HepG2 (cell line): ENCODE data around the gene HBQ1. TPM values are rescaled to one million over a fixed set of nuclear protein-coding genes. Genes with fewer than 3 reads are reported as not detected.

Source experiments
- ATF7-NPFF ChIP-seq: sonication (generic); formaldehyde crosslinking; IDR thresholded peaks from 2 replicates; pipeline ENCODE4 v1.8.1; 2023; ENCODE audit warnings: mild to moderate bottlenecking, low read depth, missing genetic modification reagents, moderate library complexity
- ATRX ChIP-seq: sonication (generic); formaldehyde crosslinking; IDR thresholded peaks from 2 replicates; pipeline ENCODE4 v1.4.0; 2020; ENCODE audit warnings: missing genetic modification reagents, borderline replicate concordance
- FOXP1 ChIP-seq, 2 experiments: fragments of 450-650 bp in 1 of 2; IDR thresholded peaks; 2 replicates each; pipeline ENCODE4 v1.6.1; 2017 to 2018; ENCODE audit warnings: antibody characterized with exemption in 1 of 2
- ISL2 ChIP-seq: sonication (generic); formaldehyde crosslinking; IDR thresholded peaks from 2 replicates; pipeline ENCODE4 v1.5.0; 2020; ENCODE audit warnings: missing genetic modification reagents
- MLLT10 ChIP-seq: sonication (generic); formaldehyde crosslinking; IDR thresholded peaks from 2 replicates; pipeline ENCODE4 v1.4.0; 2020; ENCODE audit warnings: missing genetic modification reagents
- POLR2AphosphoS2 ChIP-seq: IDR thresholded peaks from 2 replicates; pipeline ENCODE4 v1.6.1; 2011; ENCODE audit warnings: low read depth, low read length, improper control_type of control experiment
- SETDB1 ChIP-seq: sonication (generic); formaldehyde crosslinking; IDR thresholded peaks from 2 replicates; pipeline ENCODE4 v1.5.1; 2020; ENCODE audit warnings: missing genetic modification reagents, mild to moderate bottlenecking, borderline replicate concordance
- SP140L ChIP-seq: sonication (generic); formaldehyde crosslinking; IDR thresholded peaks from 2 replicates; pipeline ENCODE4 v1.4.0; 2020; ENCODE audit warnings: missing genetic modification reagents, borderline replicate concordance
- ZNF101 ChIP-seq: sonication (generic); formaldehyde crosslinking; IDR thresholded peaks from 2 replicates; pipeline ENCODE4 v1.4.0; 2020; ENCODE audit warnings: mild to moderate bottlenecking, low read depth, missing genetic modification reagents, borderline replicate concordance
- ZNF232 ChIP-seq: sonication (generic); formaldehyde crosslinking; IDR thresholded peaks from 2 replicates; pipeline ENCODE4 v1.4.0; 2020; ENCODE audit warnings: missing genetic modification reagents, borderline replicate concordance
- ZNF441 ChIP-seq: sonication (generic); formaldehyde crosslinking; IDR thresholded peaks from 2 replicates; pipeline ENCODE4 v1.7.0; 2021; ENCODE audit warnings: missing genetic modification reagents, borderline replicate concordance
- ZSCAN9 ChIP-seq: IDR thresholded peaks from 2 replicates; pipeline ENCODE4 v1.6.1; 2016; ENCODE audit warnings: borderline replicate concordance
- polyA plus RNA-seq, 8 experiments: library from polyadenylated mRNA; depleted of rRNA in 3 of 8; stranded (reverse) in 7 of 8; unstranded in 1 of 8; fragments of >200 nt; fragmentation: Illumina TruSeq in 4 of 8; extraction: Trizol in 4 of 8; gene quantifications; 2 replicates each; pipeline versions ENCODE4 v1.2.1 to v1.2.3, GENCODE V29; 2011 to 2016; ENCODE audit warnings: low read depth in 4 of 8, missing spikeins in 1 of 8, mixed read lengths in 1 of 8; ENCODE audit not compliant: insufficient read depth in 1 of 8
- total RNA-seq, 5 experiments: library from RNA; depleted of rRNA; stranded (reverse); fragments of >200 nt; fragmentation: Illumina TruSeq; extraction: Trizol; gene quantifications; 2 replicates each; pipeline ENCODE4 v1.2.3, GENCODE V29; 2016; ENCODE audit warnings: low read depth in 1 of 5
- TF ChIP-seq, protein P1 (sequence below): IDR thresholded peaks from 2 replicates; pipeline ENCODE4 v1.4.0; 2020; ENCODE audit warnings: mild to moderate bottlenecking, missing genetic modification reagents
- TF ChIP-seq, protein P2 (sequence below): fragments of 450-650 bp; IDR thresholded peaks from 2 replicates; pipeline ENCODE4 v1.6.1; 2017
- TF ChIP-seq, protein P3 (sequence below): IDR thresholded peaks from 2 replicates; pipeline ENCODE4 v1.6.1; 2016; ENCODE audit warnings: low read depth, borderline replicate concordance
- TF ChIP-seq, protein P4 (sequence below): IDR thresholded peaks from 2 replicates; pipeline ENCODE4 v1.6.1; 2016; ENCODE audit warnings: mild to moderate bottlenecking, missing biosample characterization, missing genetic modification reagents
- TF ChIP-seq, protein P5 (sequence below): sonication (generic); formaldehyde crosslinking; IDR thresholded peaks from 2 replicates; pipeline ENCODE4 v1.8.1; 2022; ENCODE audit warnings: low read depth, mild to moderate bottlenecking, missing genetic modification reagents
- TF ChIP-seq, protein P6 (sequence below): IDR thresholded peaks from 2 replicates; pipeline ENCODE4 v1.6.1; 2012; ENCODE audit warnings: low read depth, low read length, improper control_type of control experiment

Gene HBQ1
- total and polyA plus RNA-seq, 2 of the 13 experiments (the other 11 are each of a cell fraction or from before 2014, with no cell fraction given): 4.9 to 7.4 TPM

DNA sequence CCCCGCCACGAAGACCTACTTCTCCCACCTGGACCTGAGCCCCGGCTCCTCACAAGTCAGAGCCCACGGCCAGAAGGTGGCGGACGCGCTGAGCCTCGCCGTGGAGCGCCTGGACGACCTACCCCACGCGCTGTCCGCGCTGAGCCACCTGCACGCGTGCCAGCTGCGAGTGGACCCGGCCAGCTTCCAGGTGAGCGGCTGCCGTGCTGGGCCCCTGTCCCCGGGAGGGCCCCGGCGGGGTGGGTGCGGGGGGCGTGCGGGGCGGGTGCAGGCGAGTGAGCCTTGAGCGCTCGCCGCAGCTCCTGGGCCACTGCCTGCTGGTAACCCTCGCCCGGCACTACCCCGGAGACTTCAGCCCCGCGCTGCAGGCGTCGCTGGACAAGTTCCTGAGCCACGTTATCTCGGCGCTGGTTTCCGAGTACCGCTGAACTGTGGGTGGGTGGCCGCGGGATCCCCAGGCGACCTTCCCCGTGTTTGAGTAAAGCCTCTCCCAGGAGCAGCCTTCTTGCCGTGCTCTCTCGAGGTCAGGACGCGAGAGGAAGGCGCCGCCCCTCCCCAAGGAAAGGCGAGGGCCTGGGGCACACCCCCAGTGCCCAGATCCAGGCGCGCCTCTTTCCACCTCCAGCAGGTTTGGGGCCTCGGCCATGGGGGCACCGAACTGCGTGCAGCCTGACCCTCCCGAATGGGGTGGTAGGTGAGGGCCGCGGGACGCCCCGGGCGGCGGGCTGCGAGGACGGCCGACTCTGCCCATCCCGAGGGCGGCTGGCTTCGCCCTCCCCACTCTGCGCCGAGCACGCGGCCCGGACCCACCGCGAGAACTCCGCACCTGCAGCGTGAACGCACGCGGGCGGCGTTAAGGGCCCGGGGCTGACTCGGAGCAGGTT lies 664 bp downstream of the HBQ1 start (continued):
- TF ChIP-seq, protein P1, sequence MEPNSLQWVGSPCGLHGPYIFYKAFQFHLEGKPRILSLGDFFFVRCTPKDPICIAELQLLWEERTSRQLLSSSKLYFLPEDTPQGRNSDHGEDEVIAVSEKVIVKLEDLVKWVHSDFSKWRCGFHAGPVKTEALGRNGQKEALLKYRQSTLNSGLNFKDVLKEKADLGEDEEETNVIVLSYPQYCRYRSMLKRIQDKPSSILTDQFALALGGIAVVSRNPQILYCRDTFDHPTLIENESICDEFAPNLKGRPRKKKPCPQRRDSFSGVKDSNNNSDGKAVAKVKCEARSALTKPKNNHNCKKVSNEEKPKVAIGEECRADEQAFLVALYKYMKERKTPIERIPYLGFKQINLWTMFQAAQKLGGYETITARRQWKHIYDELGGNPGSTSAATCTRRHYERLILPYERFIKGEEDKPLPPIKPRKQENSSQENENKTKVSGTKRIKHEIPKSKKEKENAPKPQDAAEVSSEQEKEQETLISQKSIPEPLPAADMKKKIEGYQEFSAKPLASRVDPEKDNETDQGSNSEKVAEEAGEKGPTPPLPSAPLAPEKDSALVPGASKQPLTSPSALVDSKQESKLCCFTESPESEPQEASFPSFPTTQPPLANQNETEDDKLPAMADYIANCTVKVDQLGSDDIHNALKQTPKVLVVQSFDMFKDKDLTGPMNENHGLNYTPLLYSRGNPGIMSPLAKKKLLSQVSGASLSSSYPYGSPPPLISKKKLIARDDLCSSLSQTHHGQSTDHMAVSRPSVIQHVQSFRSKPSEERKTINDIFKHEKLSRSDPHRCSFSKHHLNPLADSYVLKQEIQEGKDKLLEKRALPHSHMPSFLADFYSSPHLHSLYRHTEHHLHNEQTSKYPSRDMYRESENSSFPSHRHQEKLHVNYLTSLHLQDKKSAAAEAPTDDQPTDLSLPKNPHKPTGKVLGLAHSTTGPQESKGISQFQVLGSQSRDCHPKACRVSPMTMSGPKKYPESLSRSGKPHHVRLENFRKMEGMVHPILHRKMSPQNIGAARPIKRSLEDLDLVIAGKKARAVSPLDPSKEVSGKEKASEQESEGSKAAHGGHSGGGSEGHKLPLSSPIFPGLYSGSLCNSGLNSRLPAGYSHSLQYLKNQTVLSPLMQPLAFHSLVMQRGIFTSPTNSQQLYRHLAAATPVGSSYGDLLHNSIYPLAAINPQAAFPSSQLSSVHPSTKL (CRISPR knock-in tag): peak; percentile 67
- TF ChIP-seq, protein P2, sequence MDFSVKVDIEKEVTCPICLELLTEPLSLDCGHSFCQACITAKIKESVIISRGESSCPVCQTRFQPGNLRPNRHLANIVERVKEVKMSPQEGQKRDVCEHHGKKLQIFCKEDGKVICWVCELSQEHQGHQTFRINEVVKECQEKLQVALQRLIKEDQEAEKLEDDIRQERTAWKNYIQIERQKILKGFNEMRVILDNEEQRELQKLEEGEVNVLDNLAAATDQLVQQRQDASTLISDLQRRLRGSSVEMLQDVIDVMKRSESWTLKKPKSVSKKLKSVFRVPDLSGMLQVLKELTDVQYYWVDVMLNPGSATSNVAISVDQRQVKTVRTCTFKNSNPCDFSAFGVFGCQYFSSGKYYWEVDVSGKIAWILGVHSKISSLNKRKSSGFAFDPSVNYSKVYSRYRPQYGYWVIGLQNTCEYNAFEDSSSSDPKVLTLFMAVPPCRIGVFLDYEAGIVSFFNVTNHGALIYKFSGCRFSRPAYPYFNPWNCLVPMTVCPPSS: no peak
- TF ChIP-seq ATRX (CRISPR knock-in tag) (no peak), ZSCAN9 (peak; percentile 87; the same call in 1 of the 2 replicates), POLR2AphosphoS2 (no peak), ISL2 (CRISPR knock-in tag) (peak; percentile 78), SP140L (CRISPR knock-in tag) (0 out of 2 replicates have a peak, but pooled peaks have one; percentile 35), ZNF441 (CRISPR knock-in tag) (peak; percentile 94), ZNF232 (peak; percentile 96), MLLT10 (no peak), FOXP1 (IDR thresholded peaks at IDR 0.05) (no peak), FOXP1 (CRISPR knock-in tag; IDR thresholded peaks at IDR 0.05) (no peak), ATF7-NPFF (CRISPR knock-in tag) (peak; percentile 100), ZNF101 (CRISPR knock-in tag) (peak; percentile 94; the same call in 1 of the 2 replicates), SETDB1 (no peak)
- TF ChIP-seq, protein P3, sequence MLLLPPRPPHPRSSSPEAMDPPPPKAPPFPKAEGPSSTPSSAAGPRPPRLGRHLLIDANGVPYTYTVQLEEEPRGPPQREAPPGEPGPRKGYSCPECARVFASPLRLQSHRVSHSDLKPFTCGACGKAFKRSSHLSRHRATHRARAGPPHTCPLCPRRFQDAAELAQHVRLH (CRISPR knock-in tag): peak; percentile 98; the same call in 1 of the 2 replicates
- TF ChIP-seq, protein P4, sequence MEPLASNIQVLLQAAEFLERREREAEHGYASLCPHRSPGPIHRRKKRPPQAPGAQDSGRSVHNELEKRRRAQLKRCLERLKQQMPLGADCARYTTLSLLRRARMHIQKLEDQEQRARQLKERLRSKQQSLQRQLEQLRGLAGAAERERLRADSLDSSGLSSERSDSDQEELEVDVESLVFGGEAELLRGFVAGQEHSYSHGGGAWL: peak; percentile 99
- TF ChIP-seq, protein P5, sequence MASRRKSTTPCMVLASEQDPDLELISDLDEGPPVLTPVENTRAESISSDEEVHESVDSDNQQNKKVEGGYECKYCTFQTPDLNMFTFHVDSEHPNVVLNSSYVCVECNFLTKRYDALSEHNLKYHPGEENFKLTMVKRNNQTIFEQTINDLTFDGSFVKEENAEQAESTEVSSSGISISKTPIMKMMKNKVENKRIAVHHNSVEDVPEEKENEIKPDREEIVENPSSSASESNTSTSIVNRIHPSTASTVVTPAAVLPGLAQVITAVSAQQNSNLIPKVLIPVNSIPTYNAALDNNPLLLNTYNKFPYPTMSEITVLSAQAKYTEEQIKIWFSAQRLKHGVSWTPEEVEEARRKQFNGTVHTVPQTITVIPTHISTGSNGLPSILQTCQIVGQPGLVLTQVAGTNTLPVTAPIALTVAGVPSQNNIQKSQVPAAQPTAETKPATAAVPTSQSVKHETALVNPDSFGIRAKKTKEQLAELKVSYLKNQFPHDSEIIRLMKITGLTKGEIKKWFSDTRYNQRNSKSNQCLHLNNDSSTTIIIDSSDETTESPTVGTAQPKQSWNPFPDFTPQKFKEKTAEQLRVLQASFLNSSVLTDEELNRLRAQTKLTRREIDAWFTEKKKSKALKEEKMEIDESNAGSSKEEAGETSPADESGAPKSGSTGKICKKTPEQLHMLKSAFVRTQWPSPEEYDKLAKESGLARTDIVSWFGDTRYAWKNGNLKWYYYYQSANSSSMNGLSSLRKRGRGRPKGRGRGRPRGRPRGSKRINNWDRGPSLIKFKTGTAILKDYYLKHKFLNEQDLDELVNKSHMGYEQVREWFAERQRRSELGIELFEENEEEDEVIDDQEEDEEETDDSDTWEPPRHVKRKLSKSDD (CRISPR knock-in tag): peak; percentile 97
- TF ChIP-seq, protein P6, sequence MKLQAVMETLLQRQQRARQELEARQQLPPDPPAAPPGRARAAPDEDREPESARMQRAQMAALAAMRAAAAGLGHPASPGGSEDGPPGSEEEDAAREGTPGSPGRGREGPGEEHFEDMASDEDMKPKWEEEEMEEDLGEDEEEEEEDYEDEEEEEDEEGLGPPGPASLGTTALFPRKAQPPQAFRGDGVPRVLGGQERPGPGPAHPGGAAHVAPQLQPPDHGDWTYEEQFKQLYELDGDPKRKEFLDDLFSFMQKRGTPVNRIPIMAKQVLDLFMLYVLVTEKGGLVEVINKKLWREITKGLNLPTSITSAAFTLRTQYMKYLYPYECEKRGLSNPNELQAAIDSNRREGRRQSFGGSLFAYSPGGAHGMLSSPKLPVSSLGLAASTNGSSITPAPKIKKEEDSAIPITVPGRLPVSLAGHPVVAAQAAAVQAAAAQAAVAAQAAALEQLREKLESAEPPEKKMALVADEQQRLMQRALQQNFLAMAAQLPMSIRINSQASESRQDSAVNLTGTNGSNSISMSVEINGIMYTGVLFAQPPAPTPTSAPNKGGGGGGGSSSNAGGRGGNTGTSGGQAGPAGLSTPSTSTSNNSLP: no peak
